HS-27A (cell line): ENCODE data around the gene SYT5.
A peak's percentile ranks its signal among the peaks of the same experiment; 100 is the strongest.
"Not testable (repeated sequence)": the region's sequence is repeated elsewhere in the genome, so short reads cannot be mapped to it uniquely, and the experiment has no call there.

Experiments
- DNase-seq: peaks from one replicate; pipeline ENCODE4 v3.0.0-alpha.2; 2012; ENCODE audit warnings: low read depth, missing footprints

Gene SYT5

DNA sequence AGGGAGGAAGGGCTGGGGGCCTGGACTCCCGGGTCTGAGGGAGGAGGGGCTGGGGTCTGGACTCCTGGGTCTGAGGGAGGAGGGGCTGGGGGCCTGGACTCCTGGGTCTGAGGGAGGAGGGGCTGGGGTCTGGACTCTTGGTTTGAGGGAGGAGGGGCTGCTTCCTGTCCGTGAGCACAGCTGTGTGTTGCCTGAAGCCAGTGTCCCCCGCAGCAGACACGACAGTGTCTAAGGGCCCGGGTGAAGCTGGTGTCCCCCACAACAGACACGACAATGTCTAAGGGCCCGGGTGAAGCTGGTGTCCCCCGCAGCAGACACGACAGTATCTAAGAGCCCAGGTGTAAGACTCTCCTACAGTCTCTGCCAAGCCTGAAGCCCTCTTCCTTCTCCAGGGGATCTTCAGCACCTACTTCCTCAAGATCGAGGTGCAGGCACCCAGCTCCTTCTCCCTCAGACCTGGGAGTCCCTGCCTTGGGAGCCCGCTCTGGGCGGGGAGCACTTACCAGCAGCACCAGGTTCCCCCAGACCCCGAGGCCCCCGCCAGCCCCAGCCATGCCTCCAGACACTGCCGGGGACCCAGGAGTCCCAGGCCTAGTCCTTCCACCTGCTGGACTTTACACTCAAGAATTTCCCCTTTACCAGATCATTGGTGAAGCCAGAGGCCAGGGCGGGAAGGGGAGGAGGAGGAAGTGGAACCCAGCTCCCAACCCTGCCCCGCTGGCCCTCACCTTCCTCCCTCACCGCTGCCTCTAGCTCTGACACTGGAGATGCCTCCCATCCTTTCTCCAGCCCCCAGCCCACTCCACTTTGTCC is 29.0 kb upstream of the SYT5 start, which contains the start of gene PTPRH:
PTPRH (minus strand) TSS at position 622 of the 813 bp plus-strand sequence; CDS start at position 554, 68 bp downstream.
- DNase-seq, result no peak

DNA sequence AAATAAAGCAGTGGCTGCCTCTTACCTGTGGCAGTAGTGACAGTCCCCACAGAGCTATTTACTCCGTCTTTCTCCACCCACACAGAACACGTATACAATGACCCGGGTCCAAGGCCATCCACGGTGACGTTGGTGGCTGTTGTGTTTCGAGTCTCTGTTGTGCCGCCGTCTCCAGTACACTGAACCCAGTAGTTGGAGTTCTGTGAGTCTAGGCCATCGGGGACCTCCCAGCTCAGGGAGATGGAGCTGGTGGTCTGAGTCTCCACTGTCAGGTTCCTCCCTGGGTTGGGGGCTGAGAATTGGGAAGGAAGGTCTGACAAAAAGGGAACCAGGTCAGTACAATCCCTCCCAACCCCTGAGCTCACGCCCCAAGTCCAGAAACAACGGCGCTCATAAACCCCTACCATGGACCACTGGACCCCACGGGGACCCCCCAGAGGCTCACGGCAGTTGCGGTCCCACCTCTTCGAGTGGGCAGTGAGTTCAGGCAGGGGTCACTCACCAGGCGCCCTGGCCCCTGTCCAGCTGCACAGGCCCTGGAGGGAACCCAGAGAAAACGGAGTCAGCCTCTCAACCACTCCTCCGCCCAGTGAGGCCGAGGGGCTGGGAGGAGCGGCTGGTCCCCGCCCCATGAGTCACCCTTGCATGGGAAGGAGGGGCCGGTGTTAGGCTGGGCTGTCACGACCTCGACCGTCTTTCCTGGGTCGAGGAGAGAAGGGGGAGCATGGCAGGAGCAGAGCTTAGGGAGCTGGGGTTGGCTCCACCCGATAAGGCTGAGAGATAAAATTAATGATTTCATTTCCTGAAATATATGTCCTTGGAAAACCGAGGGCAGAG is 26.8 kb upstream of the SYT5 start:
- peak; percentile 80 for DNase-seq

DNA sequence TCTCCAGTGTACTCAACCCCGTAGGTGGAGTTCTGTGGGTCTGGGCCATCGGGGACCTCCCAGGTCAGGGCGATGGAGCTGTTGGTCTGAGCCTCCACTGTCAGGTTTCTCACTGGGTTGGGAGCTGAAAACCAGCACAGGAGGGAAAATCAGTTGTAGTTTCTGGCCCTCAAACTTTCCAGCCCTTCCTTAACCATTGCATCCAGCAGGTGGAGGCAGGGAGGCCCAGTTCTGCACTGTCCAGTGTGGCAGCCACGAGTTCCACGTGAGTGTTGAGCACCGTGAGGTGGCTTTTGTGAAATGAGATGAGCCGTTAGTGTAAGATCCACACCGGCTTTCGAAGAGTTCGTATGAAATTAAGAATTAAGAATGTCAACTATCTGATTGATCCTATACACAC is 22.1 kb upstream of the SYT5 start:
- DNase-seq, result not testable (repeated sequence)

DNA sequence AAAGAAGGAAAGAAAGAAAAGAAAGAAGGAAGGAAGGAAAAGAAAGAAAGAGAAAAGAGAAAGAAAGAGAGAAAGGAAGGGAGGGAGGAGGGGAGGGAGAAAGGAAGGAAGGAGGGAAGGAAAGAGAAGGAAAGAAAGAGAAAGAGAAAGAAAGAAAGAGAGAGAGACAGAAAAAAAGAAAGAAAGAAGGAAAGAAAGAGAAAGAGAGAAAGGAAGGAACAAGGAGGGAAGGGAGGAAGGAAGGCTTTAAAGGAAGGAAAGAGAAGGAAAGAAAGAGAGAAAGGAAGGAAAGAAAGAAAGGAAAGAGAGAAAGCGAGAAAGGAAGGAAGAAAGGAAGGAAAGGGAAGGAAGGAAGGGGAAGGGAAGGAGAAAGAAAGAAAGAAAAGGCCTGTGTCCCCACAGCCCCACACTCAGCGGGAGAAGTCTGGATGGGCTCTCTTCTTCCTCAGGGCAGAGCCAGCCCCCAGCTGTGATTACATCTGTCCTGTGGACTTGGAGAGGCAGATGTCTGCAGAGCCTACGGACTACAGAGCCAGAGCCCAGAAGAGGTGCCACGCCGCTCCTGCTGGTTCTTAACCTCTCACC is 19.6 kb upstream of the SYT5 start:
- no peak for DNase-seq

DNA sequence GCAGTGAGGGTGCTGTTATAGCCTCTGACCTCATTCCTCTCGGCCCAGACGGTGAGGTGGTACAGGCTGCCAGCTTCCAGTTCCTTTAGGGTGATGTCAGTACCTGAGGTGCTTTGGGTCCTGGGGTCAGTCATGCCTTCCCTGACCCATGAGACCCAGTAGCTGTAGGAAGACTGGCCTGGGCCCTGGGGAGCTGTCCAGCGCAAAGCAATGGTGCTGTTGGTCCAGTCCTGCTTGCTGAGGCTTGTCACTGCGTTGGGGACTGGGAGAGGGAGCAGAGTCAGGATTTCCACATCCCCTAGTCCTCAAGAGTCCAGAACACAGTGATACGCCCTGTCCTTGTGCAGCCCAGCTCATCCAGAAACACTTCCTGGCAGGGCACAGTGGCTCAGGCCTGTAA is 18.6 kb upstream of the SYT5 start:
- DNase-seq, result no peak

DNA sequence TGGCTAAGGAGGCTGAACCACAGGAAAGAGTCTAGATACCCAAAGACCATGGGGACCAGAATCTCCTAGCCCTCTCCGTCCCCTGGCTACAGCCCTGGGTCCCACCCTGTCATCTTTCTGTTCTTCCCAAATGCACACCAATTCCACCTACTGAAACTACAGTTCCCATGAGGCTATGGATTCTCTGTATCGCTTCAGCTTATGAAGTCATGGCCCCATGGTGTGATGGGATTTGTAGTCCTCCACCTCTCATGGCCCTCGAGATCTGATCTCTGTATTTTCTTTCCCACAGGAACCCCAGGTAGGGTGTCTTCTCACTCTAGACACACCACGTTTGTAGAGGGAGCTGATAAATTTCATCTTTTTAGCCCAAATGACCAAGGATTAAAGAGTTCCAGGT is 17.4 kb upstream of the SYT5 start:
- no peak for DNase-seq

DNA sequence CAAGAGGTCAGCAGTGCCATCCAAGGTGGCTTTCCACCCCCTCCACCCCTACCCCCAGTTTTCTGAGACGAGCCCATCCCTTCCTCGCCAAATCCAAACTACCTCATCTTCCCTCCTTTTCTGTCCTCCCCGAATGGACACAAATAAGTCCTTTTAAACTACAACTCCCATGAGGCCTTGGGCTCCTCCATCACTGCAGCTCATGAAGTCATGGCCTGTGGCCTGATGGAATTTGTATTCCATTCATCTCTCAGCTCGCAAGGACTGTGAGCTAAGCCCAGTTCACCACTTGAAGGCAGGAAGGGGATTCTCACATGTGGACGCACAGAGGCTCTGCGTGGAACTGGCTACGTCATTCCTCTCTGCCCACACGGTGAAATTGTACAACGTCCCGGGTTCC is 16.7 kb upstream of the SYT5 start:
- no peak for DNase-seq

DNA sequence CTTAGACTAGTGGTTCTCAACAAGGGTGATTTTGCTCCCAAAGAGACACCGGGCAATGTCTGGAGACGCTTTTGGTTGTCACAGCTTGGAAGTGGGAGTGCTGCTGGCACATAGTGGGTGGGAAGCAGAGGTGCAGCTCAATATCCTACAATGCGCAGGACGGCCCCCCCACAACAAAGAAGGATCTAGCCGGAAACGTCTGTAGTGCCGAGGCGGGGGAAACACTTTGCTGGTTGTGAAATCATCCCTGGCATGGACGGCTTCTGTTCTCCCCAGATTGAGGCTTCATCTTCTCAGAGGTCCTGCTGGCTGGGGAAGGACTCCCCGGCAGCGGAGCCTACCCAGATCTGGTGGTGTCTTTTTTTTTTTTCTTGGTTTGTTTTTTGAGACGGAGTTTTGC is 13.4 kb upstream of the SYT5 start:
- DNase-seq, result no peak

DNA sequence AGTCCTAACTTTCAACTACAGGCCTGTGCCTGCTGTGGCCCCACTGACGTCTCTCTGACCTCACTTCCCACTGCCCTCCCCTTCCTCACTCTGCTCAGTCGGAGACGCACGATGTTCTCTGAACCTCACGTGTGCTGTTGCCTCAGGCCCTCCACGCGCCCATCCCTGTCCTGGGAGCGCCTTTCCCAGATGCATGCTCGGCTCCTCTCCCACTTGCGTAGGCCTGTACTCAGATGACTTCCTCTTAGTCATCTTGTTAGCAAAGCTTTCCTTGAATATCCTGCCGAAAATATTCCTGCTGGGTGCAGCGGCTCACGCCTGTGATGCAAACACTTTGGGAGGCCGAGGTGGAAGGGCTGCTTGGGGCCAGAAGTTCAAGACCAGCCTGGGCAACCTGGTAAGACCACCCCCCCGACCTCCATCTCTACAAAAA is 9.3 kb upstream of the SYT5 start:
- DNase-seq, result no peak

DNA sequence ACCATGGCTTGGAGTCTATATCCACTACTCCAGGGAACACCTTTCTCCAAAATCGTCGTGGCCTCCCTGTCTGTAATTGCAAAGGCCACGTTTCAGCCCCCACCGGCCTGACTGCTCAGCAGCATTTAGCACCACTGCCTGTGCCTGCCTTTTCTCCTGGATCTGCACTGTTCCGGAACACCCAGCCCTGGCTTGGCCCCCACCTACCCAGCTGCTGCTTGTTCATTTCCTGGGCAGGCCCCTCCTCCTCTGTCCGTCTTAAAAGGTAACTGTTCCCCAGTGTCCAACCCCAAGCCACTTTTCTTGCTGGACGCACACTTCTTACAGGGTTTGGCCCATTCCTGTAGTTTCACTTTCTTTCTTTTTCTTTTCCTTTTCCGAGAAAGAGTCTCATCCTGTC is 8.5 kb upstream of the SYT5 start:
- no peak for DNase-seq

DNA sequence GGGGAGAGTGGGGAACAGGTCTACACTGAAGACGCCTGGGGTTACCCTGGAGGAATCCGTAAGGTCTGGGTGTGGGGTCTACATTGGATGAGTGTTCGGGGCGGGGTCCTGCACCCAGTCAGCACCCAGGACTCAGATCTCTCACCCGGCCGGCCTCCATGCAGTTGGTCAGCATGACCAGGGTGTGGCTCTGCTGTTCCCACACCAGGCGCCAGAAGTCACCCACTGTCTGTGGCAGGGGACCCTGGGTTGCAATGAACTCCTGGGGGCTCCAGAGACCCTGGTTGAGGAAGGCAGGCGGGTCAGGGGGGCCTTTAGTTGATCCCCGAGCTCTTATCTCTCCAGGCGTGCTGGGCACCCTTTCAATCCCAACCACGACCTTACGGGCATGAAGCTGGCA is 6.0 kb upstream of the SYT5 start:
- DNase-seq, result no peak

DNA sequence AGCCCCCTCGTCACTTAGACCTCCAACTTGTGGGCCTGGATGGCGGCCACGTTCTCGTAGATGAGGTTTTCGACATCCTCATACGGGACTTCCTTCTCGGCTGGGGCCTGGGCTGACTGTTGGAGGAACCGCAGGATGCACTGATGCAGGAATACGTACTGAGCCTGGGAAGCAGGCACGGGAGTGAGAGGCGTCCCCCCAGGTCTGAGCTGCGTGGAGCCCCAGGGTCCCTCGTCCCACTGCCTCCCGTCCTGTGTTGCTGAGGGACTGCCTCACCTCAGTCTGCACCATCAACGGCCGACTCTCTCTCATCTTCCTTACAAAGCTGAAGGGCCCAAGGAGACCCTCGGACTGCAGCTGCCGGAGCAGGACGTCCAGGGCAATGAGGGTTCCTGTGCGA is 1.7 kb upstream of the SYT5 start:
- DNase-seq, result no peak

DNA sequence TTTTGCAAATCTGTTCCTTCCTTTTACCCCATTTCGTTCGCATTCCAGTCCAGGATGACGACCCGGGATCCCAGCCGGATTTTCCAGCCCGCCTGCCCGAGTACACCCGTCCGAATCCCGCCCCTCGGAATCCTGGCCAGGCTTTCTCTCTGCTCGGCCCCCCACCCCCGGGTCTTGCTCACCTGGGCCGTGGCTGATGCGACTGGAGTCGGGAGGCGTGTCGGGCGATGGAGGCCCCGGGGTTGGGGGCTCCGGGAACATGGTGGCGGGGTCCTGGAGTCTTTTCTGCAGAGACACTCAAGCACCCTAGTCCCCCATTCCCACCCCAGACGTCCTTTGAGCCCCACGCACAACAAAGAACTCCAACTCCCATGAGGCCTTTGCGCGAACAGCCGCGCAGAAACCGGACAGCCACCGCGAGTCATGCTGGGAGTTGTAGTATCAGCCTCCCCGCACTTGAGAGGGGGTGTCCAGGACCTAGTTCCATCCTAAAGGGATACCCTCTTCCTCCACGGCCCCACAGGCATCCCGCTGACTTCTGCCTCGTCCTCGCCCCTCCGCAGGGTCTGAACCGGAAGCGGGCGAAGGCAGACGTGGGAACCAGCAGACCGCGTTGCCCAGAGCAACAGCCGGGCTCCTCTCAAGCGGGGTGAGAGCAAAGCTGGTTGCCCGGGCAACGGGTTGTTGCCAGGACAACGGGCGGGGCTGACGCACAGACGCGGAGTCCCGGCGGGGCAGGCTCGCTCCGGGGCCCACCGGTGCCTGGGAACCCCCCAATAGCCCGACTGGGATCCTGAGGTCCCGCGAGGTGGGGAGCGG is 1.1 kb downstream of the SYT5 start:
- DNase-seq, result no peak

DNA sequence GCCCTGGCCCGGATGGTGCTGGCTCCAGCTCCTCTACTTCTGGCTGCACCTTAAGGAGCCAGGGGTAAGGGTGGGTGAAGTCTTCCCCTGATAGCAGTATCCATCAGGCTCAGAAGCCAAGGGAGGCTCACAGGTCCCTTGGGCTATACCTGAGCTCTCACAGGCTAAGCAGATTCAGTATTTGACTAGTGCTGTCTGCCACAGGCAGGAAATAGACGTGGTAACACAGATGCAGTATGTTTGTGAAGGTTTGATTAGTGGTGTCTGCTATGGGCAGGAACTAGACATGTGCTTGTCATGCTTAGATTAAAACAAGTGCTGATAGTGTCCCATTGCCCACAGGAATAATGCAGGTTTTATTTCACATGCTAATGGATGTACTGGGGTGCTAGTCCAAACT is 4.0 kb downstream of the SYT5 start:
- DNase-seq, result no peak

DNA sequence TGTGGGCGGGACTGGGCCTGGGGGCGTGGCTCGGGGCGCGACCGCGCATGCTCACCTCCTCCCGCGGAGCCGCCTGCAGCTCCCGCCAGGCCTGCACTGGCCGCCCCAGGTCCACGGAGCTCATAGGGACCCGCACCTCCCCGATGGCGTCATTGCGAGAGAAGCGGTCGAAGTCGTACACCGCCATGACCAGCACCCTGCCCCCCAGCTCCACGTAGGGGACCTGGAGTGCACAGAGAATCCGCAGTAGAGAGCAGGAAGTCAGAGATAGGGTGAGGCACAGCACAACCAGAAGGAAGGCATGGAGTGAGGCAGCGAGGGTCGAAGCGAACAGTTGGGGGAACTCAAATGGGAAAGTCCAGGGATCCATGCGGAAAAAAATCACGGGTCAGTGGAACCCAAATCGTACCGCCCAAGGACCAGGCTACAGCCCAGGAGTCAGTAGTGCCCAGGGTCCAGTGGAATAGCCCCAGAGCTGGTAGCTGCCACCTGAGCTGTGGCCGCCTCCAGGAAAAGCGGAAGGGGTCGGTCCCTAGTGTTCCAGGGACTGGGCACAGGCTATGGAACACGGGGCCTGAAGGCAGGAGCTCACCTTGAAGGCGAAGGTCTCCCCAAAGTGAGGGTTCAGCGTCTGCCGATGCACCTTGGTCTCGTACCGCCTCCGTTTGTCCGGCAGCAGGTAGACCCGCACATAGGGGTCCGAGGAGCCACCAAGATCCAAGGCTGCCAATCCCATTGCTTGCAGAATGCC is 4.8 kb downstream of the SYT5 start:
- DNase-seq, result no peak

DNA sequence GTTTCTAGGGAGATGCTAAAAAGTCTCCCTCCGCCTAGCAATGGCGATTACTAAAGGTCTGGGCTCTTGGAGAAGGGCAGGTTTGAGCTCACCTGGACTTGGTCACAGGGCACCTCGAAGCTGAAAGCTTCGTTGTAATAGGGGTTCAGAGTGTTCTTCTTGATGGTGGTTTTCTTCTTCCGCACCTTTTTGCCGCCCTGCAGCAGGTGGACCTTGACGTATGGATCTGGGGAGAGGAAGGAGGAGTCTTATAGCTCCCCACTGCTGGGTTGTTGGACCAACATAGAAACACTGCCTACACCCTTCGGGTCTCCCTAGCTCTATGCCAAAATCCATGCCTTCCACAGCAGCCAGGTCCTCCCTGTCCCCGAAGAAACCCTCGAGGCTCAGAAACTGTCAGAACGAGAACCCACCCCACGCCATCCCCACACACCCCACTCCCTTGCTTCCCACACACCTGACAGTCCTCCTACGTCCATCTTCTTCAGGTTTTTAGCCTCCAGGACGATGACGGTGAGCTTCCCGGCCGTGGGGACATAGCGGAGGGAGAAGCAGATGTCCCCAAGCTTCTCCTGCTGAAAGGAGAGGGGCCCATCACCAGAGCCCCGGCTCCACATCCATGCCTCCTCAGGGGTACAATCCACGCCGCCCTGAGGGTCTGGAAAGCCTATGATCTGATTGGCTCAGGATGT is 5.5 kb downstream of the SYT5 start:
- no peak for DNase-seq

DNA sequence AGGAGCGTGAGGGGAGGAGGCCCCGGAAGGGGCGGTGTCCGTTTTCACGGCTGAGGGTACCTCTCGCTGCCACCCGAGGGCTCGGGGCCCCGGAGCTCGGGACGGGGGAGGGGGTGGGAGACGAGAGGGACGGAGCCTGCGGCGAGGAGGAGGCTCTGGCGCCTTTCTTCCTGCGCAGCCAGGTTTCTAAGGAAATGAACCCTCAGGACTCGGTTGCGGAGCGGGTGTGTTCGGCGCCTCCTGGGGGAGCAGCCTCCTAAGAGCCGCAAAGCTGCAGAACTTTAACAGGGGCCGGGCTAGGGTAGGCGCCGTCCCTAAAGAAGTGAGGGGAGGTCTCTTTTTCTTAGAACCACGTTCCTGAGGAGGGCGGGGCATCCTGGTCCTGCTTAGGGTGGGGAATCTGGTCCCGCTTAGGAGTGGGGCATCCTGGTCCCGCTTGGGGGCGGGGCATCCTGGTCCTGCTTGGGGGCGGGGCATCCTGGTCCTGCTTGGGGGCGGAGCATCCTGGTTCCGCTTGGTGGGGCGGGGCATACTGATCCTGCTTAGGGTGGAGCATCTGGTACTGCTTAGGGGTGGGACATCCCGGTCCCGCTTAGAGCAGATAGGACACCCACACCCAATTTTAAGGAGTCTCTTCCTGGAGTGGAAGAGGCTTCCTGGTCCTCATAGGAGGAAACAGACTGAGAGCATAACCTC is 6.2 kb downstream of the SYT5 start:
- DNase-seq, result peak; percentile 85

DNA sequence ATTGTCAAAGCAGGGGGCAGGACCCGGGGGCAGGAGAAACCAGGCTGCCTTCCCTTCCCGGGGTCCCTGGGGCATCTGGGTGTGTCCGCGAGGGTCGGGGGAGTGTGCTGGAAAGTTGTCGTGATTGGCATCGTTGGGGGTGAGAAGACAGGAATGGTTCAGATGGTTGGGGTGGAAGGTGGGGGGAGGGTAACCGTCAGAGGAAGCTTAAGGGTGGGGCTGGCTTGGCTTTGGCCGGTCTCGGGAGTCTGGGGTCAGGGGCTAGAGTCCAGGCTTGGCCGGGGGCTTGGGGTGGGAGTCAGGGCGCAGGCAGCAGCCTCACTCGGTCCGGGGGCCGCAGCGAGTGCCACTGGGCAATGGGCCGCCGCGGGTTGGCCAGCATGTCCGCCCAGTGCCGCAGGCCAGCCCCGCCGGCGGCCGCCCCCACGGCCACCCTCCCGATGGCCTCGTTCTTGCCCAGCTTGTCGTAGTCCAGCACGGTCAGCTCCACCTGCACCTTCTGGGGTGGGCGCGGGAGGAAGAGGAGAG is 6.8 kb downstream of the SYT5 start:
- DNase-seq, result no peak

DNA sequence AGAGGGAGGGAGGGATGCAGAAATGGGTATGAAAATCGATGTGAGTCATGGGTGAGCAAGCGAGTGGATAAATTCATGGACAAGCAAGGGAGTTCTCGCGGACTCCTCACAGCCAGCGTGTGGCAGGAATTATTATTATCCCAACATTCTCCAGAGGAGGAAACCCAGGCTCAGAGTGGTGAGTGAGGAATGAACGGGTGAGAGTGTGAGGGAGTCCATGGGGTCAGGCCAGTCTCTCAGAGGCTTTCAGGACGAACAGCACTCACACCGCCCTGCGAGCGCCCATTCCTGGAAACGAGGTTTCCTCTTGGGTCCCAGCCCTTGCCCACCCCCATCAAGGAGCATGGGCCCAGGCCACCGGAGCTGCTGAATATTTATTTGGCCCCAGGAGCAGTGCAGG is 7.3 kb downstream of the SYT5 start:
- peak; percentile 80 for DNase-seq

DNA sequence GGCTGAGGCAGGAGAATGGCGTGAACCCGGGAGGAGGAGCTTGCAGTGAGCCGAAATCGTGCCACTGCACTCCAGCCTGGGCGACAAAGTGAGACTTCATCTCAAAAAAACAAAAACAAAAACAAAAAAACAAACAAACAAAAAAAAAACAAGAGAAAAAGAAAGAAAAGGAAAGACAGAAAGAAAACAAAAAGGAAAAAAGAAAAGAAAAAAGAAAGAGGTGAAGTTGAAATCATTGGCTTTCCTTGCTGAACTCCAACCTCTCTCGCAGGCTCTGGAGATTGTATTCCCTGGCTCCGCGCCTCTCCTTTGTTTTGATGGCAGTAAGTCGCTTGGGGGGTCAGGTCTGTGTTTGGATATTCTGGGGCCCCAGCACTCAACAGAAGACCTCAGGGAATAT is 7.8 kb downstream of the SYT5 start:
- not testable (repeated sequence) for DNase-seq
